Mononuclear cell (primary cell): Measurements from ENCODE around the gene MEN1. TPM values are rescaled to one million over a fixed set of nuclear protein-coding genes. Genes with fewer than 3 reads are reported as not detected.
"Not testable (repeated sequence)": the region's sequence is repeated elsewhere in the genome, so short reads cannot be mapped to it uniquely, and the experiment has no call there.

Experiments
- H3K27me3 ChIP-seq: 2 replicates; pipeline ENCODE4 v1.6.0; 2011; ENCODE audit warnings: low read length, control low read depth; ENCODE audit not compliant: insufficient read depth
- H3K4me1 ChIP-seq: 2 replicates; pipeline ENCODE4 v1.5.1; 2011; ENCODE audit warnings: mild to moderate bottlenecking, low read length, control low read depth; ENCODE audit not compliant: insufficient read depth
- H3K4me3 ChIP-seq: 2 replicates; pipeline ENCODE4 v1.5.1; 2011; ENCODE audit warnings: mild to moderate bottlenecking, low read length, moderate library complexity
- H3K9me3 ChIP-seq: 2 replicates; pipeline ENCODE4 v1.5.1; 2011; ENCODE audit warnings: low read depth, mild to moderate bottlenecking, control low read depth, low read length
- total RNA-seq: library from RNA; depleted of rRNA; stranded (reverse); fragments of >200 nt; gene quantifications from one replicate; pipeline ENCODE4 v1.2.3, GENCODE V29; 2012

Gene MEN1
- total RNA-seq, 1 donor: 4.0 TPM

DNA sequence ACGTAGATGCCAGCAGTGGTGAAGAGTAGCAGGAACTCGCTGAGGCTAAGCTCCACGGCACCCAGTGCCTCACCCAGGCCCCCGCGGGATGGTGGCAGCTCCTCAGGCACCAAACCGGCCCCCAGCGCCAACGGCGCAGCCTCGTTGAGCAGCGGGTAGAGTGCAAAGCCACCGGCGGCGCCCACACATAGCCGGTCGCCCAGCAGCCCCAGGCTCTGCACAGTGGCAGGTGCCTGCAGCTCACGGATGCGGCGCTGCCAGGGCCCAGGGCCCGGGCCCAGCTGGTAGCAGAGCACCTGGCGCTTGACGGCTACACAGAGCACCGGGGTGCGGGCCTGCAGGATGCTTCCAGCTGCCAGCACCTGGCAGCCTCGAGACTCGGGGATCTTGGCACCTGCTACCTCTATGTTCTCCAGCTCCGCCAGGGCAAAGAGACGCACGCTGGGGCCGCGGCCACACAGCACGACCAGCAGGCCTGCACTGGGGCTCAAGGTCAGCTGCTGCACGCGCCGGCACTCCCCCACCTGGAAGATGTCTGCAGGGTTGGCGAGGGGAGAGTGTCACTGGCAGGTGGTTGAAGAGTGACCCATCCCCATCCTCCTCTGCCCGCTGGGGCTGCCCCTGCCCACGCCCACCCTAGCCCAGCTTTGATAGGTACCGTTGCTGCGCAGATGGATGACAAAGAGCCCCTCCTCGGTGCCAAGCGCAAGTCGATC, 19.3 kb upstream of the MEN1 start:
- Histone ChIP-seq H3K9me3 (no peaks in the 10 kb centered on the region), H3K4me3 (no peak overlapping the region), H3K4me1 (no peaks in the 10 kb centered on the region), H3K27me3 (no peaks in the 10 kb centered on the region)

DNA sequence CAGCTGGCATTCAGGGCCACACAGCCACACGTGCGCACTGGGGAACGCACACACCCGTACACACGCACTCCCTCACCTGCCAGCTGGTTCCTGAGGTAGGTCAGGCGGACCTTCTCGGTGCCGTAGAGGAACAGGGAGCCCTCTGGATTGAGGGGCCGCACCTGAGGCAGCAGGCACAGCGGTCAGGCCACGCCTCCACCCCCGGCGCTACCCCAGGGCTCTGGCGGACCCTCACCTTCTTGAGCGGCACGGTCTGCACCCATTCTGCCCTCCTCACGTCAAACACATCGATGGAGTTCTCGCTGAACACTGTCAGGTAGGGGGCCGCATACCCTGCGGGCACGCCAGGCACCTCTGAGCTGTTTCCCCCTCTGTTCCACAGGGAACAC, 17.1 kb upstream of the MEN1 start:
- Histone ChIP-seq H3K9me3 (no peaks in the 10 kb centered on the region), H3K4me3 (no peak overlapping the region), H3K4me1 (no peaks in the 10 kb centered on the region), H3K27me3 (no peaks in the 10 kb centered on the region)

DNA sequence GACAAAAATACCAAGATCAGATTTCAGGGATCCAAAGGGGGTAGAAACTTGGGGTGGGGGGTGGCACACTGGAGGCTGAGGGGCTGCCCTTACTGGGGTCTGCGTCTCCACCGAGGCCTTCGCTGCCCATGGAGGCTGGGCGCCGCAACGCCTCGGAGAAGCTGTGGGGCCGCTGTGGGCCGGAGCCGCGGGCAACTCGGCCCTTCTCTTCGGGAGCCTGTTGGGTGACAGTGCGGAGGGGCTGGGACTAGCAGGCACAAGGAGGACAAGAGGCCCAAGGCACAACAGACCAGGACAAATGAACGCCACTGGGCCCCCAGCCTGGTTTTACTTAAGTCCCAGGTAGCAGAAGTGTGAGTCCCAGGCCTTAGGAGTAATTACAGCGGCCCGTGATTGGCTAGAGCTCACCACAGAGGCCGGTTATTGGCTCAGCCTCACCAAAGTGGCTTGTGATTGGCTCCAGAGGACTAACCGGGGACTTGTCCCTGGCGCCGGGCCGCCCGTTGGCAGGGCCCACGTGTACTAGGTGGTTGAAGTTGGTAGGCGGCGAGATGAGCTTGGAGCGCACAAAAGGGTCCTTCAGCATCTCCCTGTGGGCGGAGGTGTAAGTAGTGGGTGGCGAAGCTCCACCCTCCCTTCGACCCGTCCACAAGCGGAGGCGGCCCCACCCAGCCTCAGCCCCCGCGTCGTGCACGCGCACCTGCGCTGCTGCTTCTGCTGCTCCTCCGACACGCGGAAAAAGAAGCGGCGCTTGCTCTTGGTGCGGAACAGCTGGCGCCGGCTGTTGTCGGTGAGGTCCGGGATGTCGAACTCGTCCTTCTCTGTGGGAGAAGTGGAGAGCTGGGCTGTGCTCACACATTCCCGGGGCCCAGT, 16.5 kb upstream of the MEN1 start:
- Histone ChIP-seq H3K4me1 (no peaks in the 10 kb centered on the region), H3K27me3 (no peaks in the 10 kb centered on the region), H3K4me3 (no peak overlapping the region), H3K9me3 (no peaks in the 10 kb centered on the region)

DNA sequence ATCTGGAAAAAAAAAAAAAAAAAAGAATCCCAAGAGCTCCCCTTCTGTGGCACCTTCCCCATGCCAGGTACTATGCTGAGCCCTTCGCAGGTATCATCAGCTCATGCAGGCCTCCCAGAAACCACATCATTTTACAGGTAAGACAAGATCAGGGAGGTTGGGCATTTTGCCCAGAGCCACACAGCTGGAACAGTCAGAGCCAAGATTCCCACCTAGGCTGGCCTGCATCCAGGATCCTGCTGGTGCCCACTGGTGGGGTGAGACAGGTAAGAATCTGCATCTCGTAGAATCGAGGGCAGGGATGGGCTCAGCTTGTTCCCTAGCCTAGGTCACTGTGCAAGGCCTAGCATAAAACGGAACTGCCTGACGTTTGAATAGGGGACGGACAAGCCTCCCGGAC, 15.7 kb upstream of the MEN1 start:
- Histone ChIP-seq H3K27me3 (no peaks in the 10 kb centered on the region), H3K9me3 (no peaks in the 10 kb centered on the region), H3K4me3 (no peak overlapping the region), H3K4me1 (no peaks in the 10 kb centered on the region)

DNA sequence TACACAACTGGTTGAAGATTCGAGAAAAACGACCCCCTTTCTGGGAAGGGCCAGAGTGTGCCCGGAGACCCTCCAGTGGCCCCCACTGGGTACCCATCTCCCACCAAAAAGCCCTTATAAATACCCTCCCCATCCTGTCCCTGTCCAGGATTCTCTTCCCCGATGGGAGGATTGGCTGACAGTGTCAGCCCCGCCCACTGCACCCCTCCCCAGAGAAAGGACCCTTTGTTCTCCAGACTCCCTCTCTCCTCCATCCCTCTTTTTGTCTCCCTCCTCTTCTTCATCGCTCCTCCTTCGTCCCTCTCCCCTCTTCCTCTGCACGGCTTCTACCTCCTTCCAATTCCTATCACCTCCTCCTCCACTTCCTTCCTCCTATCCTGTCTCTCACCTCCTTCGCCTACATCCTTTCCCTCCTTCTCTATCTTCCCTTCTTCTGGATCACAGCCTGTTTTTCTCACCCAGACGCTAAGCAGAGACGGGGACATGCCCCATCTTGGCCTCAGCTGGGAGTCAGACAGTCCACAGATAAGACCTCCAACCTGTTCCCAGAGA, 13.3 kb upstream of the MEN1 start:
- Histone ChIP-seq H3K4me1 (no peaks in the 10 kb centered on the region), H3K27me3 (no peaks in the 10 kb centered on the region), H3K9me3 (no peaks in the 10 kb centered on the region), H3K4me3 (no peak overlapping the region)

DNA sequence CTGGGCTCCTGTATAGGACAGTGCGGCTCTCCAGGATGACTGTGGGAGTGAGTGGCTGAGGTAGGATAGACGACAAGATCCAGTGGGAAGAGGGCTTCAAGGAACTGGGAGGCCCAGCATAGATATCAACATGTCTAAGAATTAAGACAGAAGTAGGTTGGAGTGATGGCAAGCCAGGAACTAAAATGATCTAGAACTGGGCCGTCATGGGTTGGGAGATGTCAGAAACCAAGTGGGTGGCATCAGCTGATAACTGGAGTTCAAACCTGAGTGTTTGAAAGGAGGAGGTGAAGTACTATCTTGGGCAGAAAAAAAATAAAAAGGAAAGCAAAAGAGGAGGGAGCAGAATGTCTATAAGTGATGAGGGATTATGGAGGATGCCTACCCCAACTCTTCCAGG, 7.1 kb upstream of the MEN1 start:
- Histone ChIP-seq H3K4me3 (no peak overlapping the region), H3K4me1 (no peaks in the 10 kb centered on the region), H3K27me3 (no peaks in the 10 kb centered on the region), H3K9me3 (no peaks in the 10 kb centered on the region)

DNA sequence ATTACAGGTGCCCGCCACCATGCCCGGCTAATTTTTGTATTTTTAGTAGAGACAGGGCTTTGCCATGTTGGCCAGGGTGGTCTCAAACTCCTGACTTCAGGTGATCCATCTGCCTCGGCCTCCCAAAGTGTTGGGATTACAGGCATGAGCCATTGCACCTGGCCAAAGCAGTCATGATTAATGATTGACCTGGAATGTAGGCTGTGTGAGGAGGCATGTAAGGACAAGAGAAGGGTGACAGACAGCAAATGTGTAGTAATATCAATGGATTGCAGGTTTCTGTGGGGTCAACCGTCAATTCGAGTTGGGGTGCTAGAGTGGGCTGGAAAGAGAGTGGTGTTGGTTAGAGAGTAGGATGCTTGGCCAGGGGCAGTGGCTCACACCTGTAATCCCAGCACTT, 5.1 kb upstream of the MEN1 start:
- not testable (repeated sequence) for H3K27me3 ChIP-seq, H3K4me3 ChIP-seq, H3K9me3 ChIP-seq, H3K4me1 ChIP-seq

DNA sequence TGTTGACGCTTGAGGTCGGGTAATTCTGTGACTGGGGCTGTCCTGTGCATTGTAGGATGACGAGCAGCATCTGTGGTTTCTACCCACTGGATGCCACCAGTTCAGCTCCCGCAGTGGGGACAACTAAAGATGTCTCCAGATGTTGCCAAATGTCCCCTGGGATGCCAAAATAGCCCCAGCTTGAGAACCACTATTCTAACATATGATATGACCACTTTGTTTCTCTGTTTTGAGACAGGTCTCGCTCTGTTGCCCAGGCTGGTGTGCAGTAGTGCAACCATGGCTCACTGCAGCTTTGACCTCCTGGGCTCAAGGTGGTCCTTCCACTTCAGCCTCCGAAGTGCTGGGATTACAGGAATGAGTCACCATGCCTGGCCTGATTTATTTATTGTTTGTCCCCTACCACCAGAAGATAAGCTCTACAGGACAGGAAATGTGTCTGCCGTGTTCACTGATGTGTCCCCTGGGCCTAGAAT, 4.4 kb upstream of the MEN1 start:
- peaks cover 7% of the 10 kb centered on the region for H3K4me1 ChIP-seq
- H3K4me3 ChIP-seq: no peak overlapping the region
- H3K27me3 ChIP-seq: no peaks in the 10 kb centered on the region
- H3K9me3 ChIP-seq: no peaks in the 10 kb centered on the region

DNA sequence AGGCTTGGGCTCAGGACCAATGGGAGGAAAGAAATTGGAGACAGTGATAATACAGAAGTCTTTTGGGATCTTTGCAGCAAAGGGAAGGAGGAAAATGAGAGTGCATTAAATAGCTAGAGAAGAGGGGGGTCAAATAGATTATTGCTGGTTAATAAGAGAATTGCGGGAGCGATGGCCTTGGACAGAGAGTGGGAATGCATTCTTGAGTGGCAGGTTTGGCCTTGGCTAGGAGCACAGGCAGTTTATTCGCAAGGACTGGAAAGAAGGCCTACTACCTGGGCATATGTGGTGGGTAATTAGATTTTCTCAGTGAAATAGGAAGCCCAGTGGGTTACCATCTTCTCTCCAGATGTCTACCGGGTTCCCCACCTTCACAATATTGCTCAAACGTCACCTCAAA, 3.5 kb upstream of the MEN1 start:
- Histone ChIP-seq H3K4me1 (peaks cover 15% of the 10 kb centered on the region), H3K27me3 (no peaks in the 10 kb centered on the region), H3K9me3 (no peaks in the 10 kb centered on the region), H3K4me3 (no peak overlapping the region)

DNA sequence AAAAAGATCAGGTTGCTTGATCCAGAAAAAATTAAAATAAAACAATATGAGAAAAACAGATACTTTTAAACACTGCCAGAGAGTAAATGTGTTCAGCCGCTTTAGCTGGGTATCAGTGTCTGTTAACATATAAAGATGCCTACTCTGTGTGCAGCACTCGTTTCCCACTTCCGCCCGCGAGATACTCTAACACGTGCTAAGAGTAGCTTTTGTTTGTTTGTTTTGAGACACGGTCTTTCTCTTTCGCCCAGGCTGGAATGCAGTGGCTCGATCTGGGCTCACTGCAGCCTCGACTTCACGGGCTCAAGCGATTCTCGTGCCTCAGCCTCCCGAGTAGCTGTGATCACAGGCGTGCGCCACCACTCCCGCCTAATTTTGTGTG, 531 bp upstream of the MEN1 start:
- no peaks in the 10 kb centered on the region for H3K9me3 ChIP-seq
- peak overlapping the region; percentile 73 for H3K4me3 ChIP-seq
- H3K27me3 ChIP-seq: no peaks in the 10 kb centered on the region
- H3K4me1 ChIP-seq: peaks cover 15% of the 10 kb centered on the region

DNA sequence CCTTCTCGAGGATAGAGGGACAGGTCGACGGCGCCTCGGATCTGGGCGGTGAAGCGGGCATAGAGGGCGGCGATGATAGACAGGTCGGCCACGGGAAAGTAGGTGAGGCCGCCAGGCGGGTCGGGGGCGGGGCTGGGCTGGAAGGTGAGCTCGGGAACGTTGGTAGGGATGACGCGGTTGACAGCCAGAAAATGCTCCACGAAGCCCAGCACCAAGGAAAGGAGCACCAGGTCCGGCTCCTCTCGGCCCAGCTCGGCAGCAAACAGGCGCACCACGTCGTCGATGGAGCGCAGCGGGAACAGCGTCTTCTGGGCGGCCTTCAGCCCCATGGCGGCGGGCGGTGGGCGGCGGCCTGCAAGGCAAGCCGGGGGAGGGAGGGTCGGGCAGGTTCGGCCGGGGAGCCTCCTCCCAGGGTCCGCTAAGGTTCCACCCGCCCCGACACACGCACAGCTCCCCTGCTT, 540 bp downstream of the MEN1 start:
- no peaks in the 10 kb centered on the region for H3K27me3 ChIP-seq
- peaks cover 15% of the 10 kb centered on the region for H3K4me1 ChIP-seq
- peak overlapping the region; percentile 73 for H3K4me3 ChIP-seq
- H3K9me3 ChIP-seq: no peaks in the 10 kb centered on the region

DNA sequence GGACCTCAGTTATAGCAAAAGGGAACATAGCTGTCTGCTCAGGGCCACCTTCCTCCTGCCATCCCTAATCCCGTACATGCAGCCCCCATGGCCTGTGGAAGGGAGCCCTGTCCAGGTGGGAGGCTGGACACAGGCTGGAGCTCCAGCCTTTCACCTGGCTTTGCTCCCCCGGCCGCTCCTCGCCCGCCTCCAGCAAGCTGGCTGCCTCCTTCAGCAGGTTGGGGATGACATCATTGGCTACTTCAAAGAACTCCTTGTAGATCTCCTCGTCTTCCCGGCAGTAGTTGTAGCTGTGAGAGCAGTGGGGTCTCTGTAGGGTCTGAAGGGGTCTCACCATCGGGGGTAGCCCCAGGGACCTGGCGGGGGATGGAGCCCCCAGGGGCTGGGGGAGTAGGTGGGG, 4.9 kb downstream of the MEN1 start:
- H3K27me3 ChIP-seq: no peaks in the 10 kb centered on the region
- peaks cover 42% of the 10 kb centered on the region for H3K4me1 ChIP-seq

DNA sequence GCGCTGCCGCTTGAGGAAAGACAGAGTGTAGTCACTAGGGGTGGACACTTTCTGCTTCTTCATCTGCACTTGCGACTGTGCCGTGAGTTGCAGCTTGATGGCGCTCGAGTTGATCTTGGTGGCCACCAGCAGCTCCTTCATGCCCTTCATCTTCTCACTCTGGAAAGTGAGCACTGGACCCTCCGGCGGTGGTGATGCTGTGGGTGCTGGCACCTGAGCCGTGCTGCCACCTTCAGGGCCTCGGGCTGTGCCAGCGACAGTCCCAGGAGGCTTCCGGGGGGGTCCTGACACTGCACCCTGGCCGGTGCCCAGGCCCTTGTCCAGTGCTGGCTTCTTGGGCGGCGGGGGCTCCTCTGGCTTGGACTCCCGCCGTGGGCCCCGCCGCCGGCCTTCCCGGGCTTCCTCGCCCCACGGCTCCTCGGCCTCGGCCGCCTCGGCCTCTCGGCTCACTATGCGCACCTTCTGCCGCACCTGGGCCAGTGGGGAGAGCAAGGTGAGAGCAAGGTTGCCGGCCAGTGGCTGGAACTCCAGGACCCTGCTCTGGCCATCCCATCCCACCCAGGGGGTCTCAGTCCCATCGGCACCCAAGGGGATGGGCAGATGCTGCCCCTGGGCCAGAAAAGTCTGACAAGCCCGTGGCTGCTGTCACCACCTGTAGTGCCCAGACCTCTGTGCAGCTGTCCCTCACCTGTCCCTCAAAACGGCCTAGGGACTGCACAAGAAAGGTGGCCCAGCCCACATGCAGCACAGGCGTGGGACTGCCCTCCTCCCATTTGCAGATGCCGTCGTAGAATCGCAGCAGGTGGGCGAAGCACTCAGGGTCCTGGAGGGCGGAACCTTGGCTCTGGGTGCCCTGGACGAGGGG, 5.8 kb downstream of the MEN1 start:
- peaks cover 47% of the 10 kb centered on the region for H3K4me1 ChIP-seq
- H3K4me3 ChIP-seq: no peak overlapping the region
- no peaks in the 10 kb centered on the region for H3K9me3 ChIP-seq
- H3K27me3 ChIP-seq: no peaks in the 10 kb centered on the region

More for the DNA sequence above, 4.9 kb downstream of the MEN1 start:
- Histone ChIP-seq H3K9me3 (no peaks in the 10 kb centered on the region), H3K4me3 (no peak overlapping the region)

DNA sequence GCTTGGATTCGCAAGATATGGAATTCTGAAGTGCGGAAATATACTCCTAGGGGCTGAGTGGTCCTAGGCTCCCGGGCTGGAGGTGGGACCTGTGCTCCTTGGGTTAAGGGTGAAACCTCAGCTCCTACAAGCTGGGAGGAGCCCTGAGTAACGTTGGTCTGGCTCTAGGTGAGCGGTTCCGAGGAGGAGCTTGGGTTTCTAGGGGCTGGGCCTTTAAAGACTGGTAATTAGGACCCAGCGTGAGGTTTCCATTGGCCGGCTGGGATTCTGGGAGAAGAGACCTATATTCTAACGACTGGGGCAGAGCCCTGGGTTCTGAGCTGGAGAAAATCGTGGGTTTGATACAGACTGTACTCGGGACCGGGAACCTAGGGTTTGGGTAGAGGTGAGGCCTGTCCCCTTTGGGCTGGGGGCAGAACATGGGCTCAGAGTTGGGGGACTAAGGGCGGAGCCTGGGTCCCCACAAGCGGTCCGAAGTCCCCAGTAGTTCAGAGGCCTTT, 6.5 kb downstream of the MEN1 start:
- Histone ChIP-seq H3K4me1 (peaks cover 47% of the 10 kb centered on the region), H3K4me3 (peak overlapping the region; percentile 57), H3K9me3 (no peaks in the 10 kb centered on the region), H3K27me3 (no peaks in the 10 kb centered on the region)
